ENCODE results near the gene CTSF.

DNA sequence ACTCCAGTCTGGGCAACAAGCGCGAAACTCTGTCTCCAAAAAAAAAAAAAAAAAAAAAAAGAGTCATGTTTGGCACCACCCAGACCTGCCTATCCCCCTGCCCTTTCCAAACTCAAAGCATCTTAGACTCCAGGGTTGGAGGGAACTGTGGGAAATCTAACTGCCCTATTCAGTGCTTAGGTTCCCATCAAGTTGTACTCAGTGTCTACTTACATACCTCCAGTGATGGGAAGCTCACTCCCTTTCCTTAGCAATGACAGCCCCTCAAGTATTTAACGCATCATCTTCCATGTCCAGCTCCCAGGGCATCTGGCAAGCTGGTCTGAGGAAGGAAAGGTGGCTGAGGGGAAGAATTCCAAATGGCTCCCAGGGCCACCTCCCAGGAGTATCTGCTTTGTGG is 18.7 kb downstream of the CTSF start:
- TF ChIP-seq, protein P1, sequence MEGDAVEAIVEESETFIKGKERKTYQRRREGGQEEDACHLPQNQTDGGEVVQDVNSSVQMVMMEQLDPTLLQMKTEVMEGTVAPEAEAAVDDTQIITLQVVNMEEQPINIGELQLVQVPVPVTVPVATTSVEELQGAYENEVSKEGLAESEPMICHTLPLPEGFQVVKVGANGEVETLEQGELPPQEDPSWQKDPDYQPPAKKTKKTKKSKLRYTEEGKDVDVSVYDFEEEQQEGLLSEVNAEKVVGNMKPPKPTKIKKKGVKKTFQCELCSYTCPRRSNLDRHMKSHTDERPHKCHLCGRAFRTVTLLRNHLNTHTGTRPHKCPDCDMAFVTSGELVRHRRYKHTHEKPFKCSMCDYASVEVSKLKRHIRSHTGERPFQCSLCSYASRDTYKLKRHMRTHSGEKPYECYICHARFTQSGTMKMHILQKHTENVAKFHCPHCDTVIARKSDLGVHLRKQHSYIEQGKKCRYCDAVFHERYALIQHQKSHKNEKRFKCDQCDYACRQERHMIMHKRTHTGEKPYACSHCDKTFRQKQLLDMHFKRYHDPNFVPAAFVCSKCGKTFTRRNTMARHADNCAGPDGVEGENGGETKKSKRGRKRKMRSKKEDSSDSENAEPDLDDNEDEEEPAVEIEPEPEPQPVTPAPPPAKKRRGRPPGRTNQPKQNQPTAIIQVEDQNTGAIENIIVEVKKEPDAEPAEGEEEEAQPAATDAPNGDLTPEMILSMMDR (IDR thresholded peaks at IDR 0.05; ENCODE audit: insufficient read depth, low read length, poor library complexity, severe bottlenecking): no peak
- TF ChIP-seq EZH2phosphoT487 (conservative IDR thresholded peaks at IDR 0.05; ENCODE audit: low read length): no peak
